Measurements from ENCODE around the gene SMAD3. TPM values are rescaled to one million over a fixed set of nuclear protein-coding genes. Genes with fewer than 3 reads are reported as not detected.

The SMAD3 gene
- total RNA-seq, 2 donors from 2014 or later: 20.8 to 37.8 TPM

GRCh38 chr15:67066959-67067853 is 1.8 kb downstream of the SMAD3 start:
- H3K27me3 ChIP-seq: no peaks in the 10 kb centered on the region
- H3K4me1 ChIP-seq: peaks cover 0 to 52% of the 10 kb centered on the region in 2 donors
- H3K27ac ChIP-seq: peak overlapping the region; percentile 91 to 96
- peaks cover 6% of the 10 kb centered on the region for H3K36me3 ChIP-seq
- peak overlapping the region; percentile 87 to 90 for H3K4me3 ChIP-seq
- no peak for TF ChIP-seq CTCF (IDR thresholded peaks at IDR 0.05)
- DNase-seq (ENCODE audit: low spot score): no peak
- no peaks in the 10 kb centered on the region for H3K9me3 ChIP-seq

GRCh38 chr15:67067930-67068551 is 2.6 kb downstream of the SMAD3 start:
- no peaks in the 10 kb centered on the region for H3K27me3 ChIP-seq
- no peak for DNase-seq (ENCODE audit: low spot score)
- peaks cover 0 to 57% of the 10 kb centered on the region in 2 donors for H3K4me1 ChIP-seq

GRCh38 chr15:67068710-67069400 is 3.5 kb downstream of the SMAD3 start:
- peak overlapping the region; percentile 91 to 96 for H3K27ac ChIP-seq

More at GRCh38 chr15:67067930-67068551, 2.6 kb downstream of the SMAD3 start:
- Histone ChIP-seq H3K27ac (peak overlapping the region; percentile 91 to 96), H3K4me3 (peak overlapping the region; percentile 87 to 90), H3K36me3 (peaks cover 6% of the 10 kb centered on the region), H3K9me3 (no peaks in the 10 kb centered on the region)
- no peak for TF ChIP-seq CTCF (IDR thresholded peaks at IDR 0.05)

GRCh38 chr15:67070150-67070549 is 4.7 kb downstream of the SMAD3 start:
- H3K4me3 ChIP-seq: no peak overlapping the region
- H3K27me3 ChIP-seq: no peaks in the 10 kb centered on the region
- peaks cover 6% of the 10 kb centered on the region for H3K36me3 ChIP-seq
- H3K4me1 ChIP-seq: peaks cover 0 to 64% of the 10 kb centered on the region in 2 donors
- peak overlapping the region in 1 of 2 donors; percentile 6 for H3K27ac ChIP-seq
- no peaks in the 10 kb centered on the region for H3K9me3 ChIP-seq
- no peak for DNase-seq (ENCODE audit: low spot score)
- TF ChIP-seq CTCF (IDR thresholded peaks at IDR 0.05): no peak

More at GRCh38 chr15:67068710-67069400, 3.5 kb downstream of the SMAD3 start:
- H3K4me1 ChIP-seq: peaks cover 0 to 64% of the 10 kb centered on the region in 2 donors
- no peaks in the 10 kb centered on the region for H3K27me3 ChIP-seq
- no peak for TF ChIP-seq CTCF (IDR thresholded peaks at IDR 0.05)
- H3K4me3 ChIP-seq: peak overlapping the region in 1 of 2 donors; percentile 87
- no peaks in the 10 kb centered on the region for H3K9me3 ChIP-seq
- peaks cover 6% of the 10 kb centered on the region for H3K36me3 ChIP-seq
- DNase-seq (ENCODE audit: low spot score): no peak

GRCh38 chr15:67070892-67071664 is 5.7 kb downstream of the SMAD3 start:
- H3K27ac ChIP-seq: peak overlapping the region in 1 of 2 donors; percentile 14
- H3K4me3 ChIP-seq: no peak overlapping the region
- no peak for DNase-seq (ENCODE audit: low spot score)
- peaks cover 6% of the 10 kb centered on the region for H3K36me3 ChIP-seq
- H3K4me1 ChIP-seq: peaks cover 0 to 74% of the 10 kb centered on the region in 2 donors
- TF ChIP-seq CTCF (IDR thresholded peaks at IDR 0.05): no peak
- H3K9me3 ChIP-seq: no peaks in the 10 kb centered on the region
- H3K27me3 ChIP-seq: no peaks in the 10 kb centered on the region

Measured in right atrium auricular region (tissue), 2 donors.